Measurements from ENCODE around the gene RASAL2. TPM values are rescaled to one million over a fixed set of nuclear protein-coding genes. Genes with fewer than 3 reads are reported as not detected.

Gene RASAL2
- total and polyA plus RNA-seq, 2 experiments from 2014 or later: 16.0 to 42.2 TPM

- TF ChIP-seq REST (IDR thresholded peaks at IDR 0.05; ENCODE audit: unreplicated experiment): no peak
- TF ChIP-seq ZNF331 (CRISPR knock-in tag; IDR thresholded peaks at IDR 0.05; ENCODE audit: low read depth): no peak
- TF ChIP-seq JUNB (IDR thresholded peaks at IDR 0.05; ENCODE audit: unreplicated experiment): no peak
- TF ChIP-seq NANOG (IDR thresholded peaks at IDR 0.05; ENCODE audit: borderline replicate concordance): no peak
- no peak for TF ChIP-seq POLR2AphosphoS5 (IDR thresholded peaks at IDR 0.05; ENCODE audit: low read depth)
Observed at GRCh38 chr1:178300352-178300699, 206.4 kb downstream of the RASAL2 start (continued).

DNA sequence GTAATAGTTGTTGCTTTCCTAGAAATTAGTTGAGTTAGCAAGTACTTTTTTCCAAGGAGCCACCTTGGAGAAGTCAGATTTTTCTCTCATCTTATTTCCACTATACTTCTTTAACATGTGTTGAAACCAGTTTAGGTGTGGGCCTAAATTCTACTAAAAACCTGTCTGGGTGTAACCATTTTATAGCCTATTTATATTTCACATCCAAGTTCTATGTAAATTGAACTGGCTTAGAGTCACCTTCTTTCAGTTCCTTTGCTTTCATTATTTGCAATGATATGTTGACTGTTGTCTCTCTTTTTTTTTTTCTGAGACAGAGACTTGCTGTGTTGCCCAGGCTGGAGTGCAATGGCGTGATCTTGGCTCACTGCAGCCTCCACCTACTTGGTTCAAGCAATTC, 207.2 kb downstream of the RASAL2 start:
- Histone ChIP-seq H3K36me3 (ENCODE audit: insufficient read depth) (no peaks in the 10 kb centered on the region), H3K9me2 (ENCODE audit: insufficient read depth) (no peaks in the 10 kb centered on the region), H3K4me1 (ENCODE audit: insufficient read depth) (peaks cover 18% of the 10 kb centered on the region), H2AFZ (no peak overlapping the region), H3K4me3 (no peak overlapping the region), H3K4me2 (no peak overlapping the region), H3K27ac (ENCODE audit: low read depth) (no peak overlapping the region), H3F3A (replicated peaks; ENCODE audit: low read depth) (no peaks in the 10 kb centered on the region), H4K20me1 (replicated peaks; ENCODE audit: insufficient read depth) (no peaks in the 10 kb centered on the region), H3K27me3 (ENCODE audit: insufficient read depth) (no peaks in the 10 kb centered on the region), H3K79me2 (replicated peaks; ENCODE audit: insufficient read depth) (peaks cover 63% of the 10 kb centered on the region)
- no peak for TF ChIP-seq POLR2AphosphoS5 (IDR thresholded peaks at IDR 0.05; ENCODE audit: low read depth)
- TF ChIP-seq REST (IDR thresholded peaks at IDR 0.05; ENCODE audit: unreplicated experiment): no peak
- TF ChIP-seq STAT1 (IDR thresholded peaks at IDR 0.05; ENCODE audit: unreplicated experiment): no peak
- TF ChIP-seq ZNF462 (CRISPR knock-in tag; IDR thresholded peaks at IDR 0.05): no peak
- H3K27me3 Mint-ChIP-seq (ENCODE audit: insufficient read depth, low read depth, poor library complexity): peaks cover 2% of the 10 kb centered on the region
- no peak overlapping the region for H3K4me3 Mint-ChIP-seq
- no peak for DNase-seq (ENCODE audit: low spot score)
- peaks cover 16% of the 10 kb centered on the region for H3K4me1 Mint-ChIP-seq
- no peak for ATAC-seq
- peaks cover 2% of the 10 kb centered on the region; the same call in 1 of the 3 replicates for H3K9me3 Mint-ChIP-seq
- H3K27ac Mint-ChIP-seq: no peak overlapping the region
- peaks cover 10% of the 10 kb centered on the region; the same call in 2 of the 3 replicates for H3K36me3 Mint-ChIP-seq (ENCODE audit: low read depth)

Data from GM23338 (cell line).